GM13976 (cell line): Measurements from ENCODE around the gene SGSM2.

ENCODE experiments used
- DNase-seq: peaks from one replicate; pipeline ENCODE4 v3.0.0; 2012; ENCODE audit warnings: low spot score
- CTCF ChIP-seq: IDR thresholded peaks from 2 replicates; pipeline ENCODE4 v1.5.1; 2012; ENCODE audit warnings: borderline replicate concordance, mild to moderate bottlenecking; ENCODE audit not compliant: insufficient read depth; ENCODE audit errors: extremely low read depth, missing control alignments, control extremely low read depth
- in situ Hi-C: fragments of 300-500 bp; cut with MboI; formaldehyde crosslinking; loops from one replicate; pipeline ENCODE4 v1.12.0; 2022; ENCODE audit warnings: low sequenced_read_pairs, mixed read lengths, inconsistent platforms; ENCODE audit not compliant: unreplicated experiment

Gene SGSM2

GRCh38 chr17:2387086-2388019 is 50.1 kb downstream of the SGSM2 start:
- in situ Hi-C loops = no loop called here
- DNase-seq = no peak
- no peak for TF ChIP-seq CTCF

- TF ChIP-seq CTCF = no peak
- DNase-seq = no peak
- in situ Hi-C loops = no loop called here
These were observed 50.9 kb downstream of the SGSM2 start for GRCh38 chr17:2388020-2388682.

- no peak for DNase-seq
- TF ChIP-seq CTCF = no peak
- in situ Hi-C loops = no loop called here
These were observed 51.4 kb downstream of the SGSM2 start for GRCh38 chr17:2388683-2389055.

GRCh38 chr17:2390199-2390836 is 53.0 kb downstream of the SGSM2 start:
- TF ChIP-seq CTCF = no peak
- no peak for DNase-seq
- in situ Hi-C loops = no loop called here

GRCh38 chr17:2391597-2392251 is 54.4 kb downstream of the SGSM2 start:
- in situ Hi-C loops = no loop called here
- DNase-seq = no peak
- no peak for TF ChIP-seq CTCF
